GM12878 (cell line): Measurements from ENCODE around the gene SLC37A1. TPM values are rescaled to one million over a fixed set of nuclear protein-coding genes. Genes with fewer than 3 reads are reported as not detected.

ENCODE experiments used
- ATAC-seq: fragments of 200-7000 bp; cut with Tn5 transposase; 3 replicates; pipeline ENCODE4 v1.9.1; 2020; ENCODE audit warnings: mild to moderate bottlenecking, moderate library complexity
- BruUV-seq: library from RNA; stranded (reverse); fragments of 400-500 nt; replicated peaks from 2 replicates; lab custom pipeline; 2021; lab: Mats Ljungman, UMichigan
- CTCF ChIA-PET: fragments of 300-600 bp; sonication (Branson Sonifier 250); formaldehyde crosslinking; extraction: SDS; loops from one replicate; lab custom pipeline; 2021; ENCODE audit warnings: inconsistent platforms; lab: Yijun Ruan, JAX
- POLR2A ChIA-PET: fragments of 350-600 bp; formaldehyde crosslinking; extraction: SDS; loops from one replicate; lab custom pipeline; 2021; ENCODE audit warnings: inconsistent platforms; lab: Charles Lee
- RAD21 ChIA-PET: fragments of 300-600 bp; sonication (Branson Sonifier 250); formaldehyde crosslinking; loops from one replicate; lab custom pipeline; 2023; ENCODE audit warnings: antibody characterized with exemption; ENCODE audit not compliant: unreplicated experiment; lab: Charles Lee
- SMC1A ChIA-PET: fragments of 300-600 bp; sonication (Branson Sonifier 250); formaldehyde crosslinking; loops from one replicate; lab custom pipeline; 2023; ENCODE audit not compliant: unreplicated experiment, uncharacterized antibody; lab: Charles Lee
- DNase-seq: peaks from one replicate; pipeline ENCODE4 v3.0.0-alpha.2; 2011; ENCODE audit warnings: low read depth, low spot score
- FAIRE-seq: peaks from 3 replicates; lab custom pipeline; 2011; peaks lifted over from hg19 to GRCh38; lab: Jason Lieb, UNC
- H2AFZ ChIP-seq: 2 replicates; pipeline ENCODE4 v1.6.0; 2011; ENCODE audit warnings: low read depth, low read length, control low read depth; ENCODE audit not compliant: control insufficient read depth
- H3K27ac ChIP-seq: 2 replicates; pipeline ENCODE4 v1.5.1; 2011; ENCODE audit warnings: control low read depth; ENCODE audit not compliant: control insufficient read depth, insufficient read depth
- H3K27me3 ChIP-seq, 2 experiments: replicated peaks in 1 of 2; 2 replicates each; pipeline versions ENCODE4 v1.6.0 to v1.6.1; 2011; ENCODE audit warnings: low read length in 1 of 2; ENCODE audit not compliant: control insufficient read depth in 2 of 2, insufficient read depth in 2 of 2
- H3K36me3 ChIP-seq, 2 experiments: 2 replicates each; pipeline ENCODE4 v1.5.1; 2011; ENCODE audit warnings: low read length in 1 of 2; ENCODE audit not compliant: control insufficient read depth in 2 of 2, insufficient read depth in 2 of 2
- H3K4me1 ChIP-seq: 2 replicates; pipeline ENCODE4 v1.6.1; 2011; ENCODE audit warnings: mild to moderate bottlenecking, low read length, moderate library complexity, mixed read lengths; ENCODE audit not compliant: control insufficient read depth, insufficient read depth
- H3K4me2 ChIP-seq: 2 replicates; pipeline ENCODE4 v1.6.0; 2011; ENCODE audit warnings: control low read depth; ENCODE audit not compliant: control insufficient read depth, insufficient read depth
- H3K4me3 ChIP-seq: fragments of 200-600 bp; sonication (generic); 2 replicates; pipeline ENCODE4 v1.5.1; 2016
- H3K79me2 ChIP-seq: 2 replicates; pipeline ENCODE4 v1.6.0; 2011; ENCODE audit warnings: low read length; ENCODE audit not compliant: control insufficient read depth, insufficient read depth
- H3K9ac ChIP-seq: 2 replicates; pipeline ENCODE4 v1.8.0; 2011; ENCODE audit warnings: low read length, control low read depth, mixed read lengths; ENCODE audit not compliant: control insufficient read depth, insufficient read depth
- H3K9me3 ChIP-seq: replicated peaks from 3 replicates; pipeline ENCODE4 v1.5.1; 2011; ENCODE audit warnings: mild to moderate bottlenecking, low read length; ENCODE audit not compliant: control insufficient read depth, insufficient read depth
- H4K20me1 ChIP-seq: 2 replicates; pipeline ENCODE4 v1.6.0; 2011; ENCODE audit not compliant: control insufficient read depth, insufficient read depth
- EGR1 ChIP-seq, 2 experiments: IDR thresholded peaks; 1 replicate in 1 of 2; 2 replicates in 1 of 2; pipeline ENCODE4 v1.6.1; 2011 to 2012; ENCODE audit warnings: low read depth in 2 of 2, low read length in 2 of 2, borderline replicate concordance in 1 of 2, mild to moderate bottlenecking in 1 of 2, moderate library complexity in 1 of 2
- ETV6 ChIP-seq, 2 experiments: fragments of 450-650 bp in 1 of 2; IDR thresholded peaks in 1 of 2; conservative IDR thresholded peaks in 1 of 2; 2 replicates each; pipeline ENCODE4 v1.6.1; 2014; ENCODE audit warnings: antibody characterized with exemption in 1 of 2, borderline replicate concordance in 1 of 2, low read depth in 1 of 2, mild to moderate bottlenecking in 1 of 2, moderate library complexity in 1 of 2
- MTA3 ChIP-seq: IDR thresholded peaks from 2 replicates; pipeline ENCODE4 v1.6.1; 2012; ENCODE audit warnings: low read length, inconsistent platforms, borderline replicate concordance
- POU2F2 ChIP-seq: IDR thresholded peaks from 3 replicates; pipeline ENCODE4 v1.6.1; 2011; ENCODE audit warnings: low read depth, mild to moderate bottlenecking, low read length, borderline replicate concordance
- RELA ChIP-seq: fragments of 450-650 bp; IDR thresholded peaks from 2 replicates; pipeline ENCODE4 v1.8.0; 2014; ENCODE audit warnings: borderline replicate concordance; ENCODE audit not compliant: partially characterized antibody
- ZBTB11 ChIP-seq: fragments of 450-650 bp; formaldehyde crosslinking; IDR thresholded peaks from 2 replicates; pipeline ENCODE4 v1.5.0; 2022; ENCODE audit warnings: mild to moderate bottlenecking, missing genetic modification characterization
- WGBS: methylation state at CpG from one replicate; pipeline ENCODE4 v1.1.6; 2016; ENCODE audit warnings: low lambda C conversion rate; ENCODE audit not compliant: insufficient replicate concordance, insufficient coverage; ENCODE audit errors: missing lambda C conversion rate; 5-methylcytosine and 5-hydroxymethylcytosine counted together
- in situ Hi-C: fragments of 300-500 bp; cut with MboI; formaldehyde crosslinking; loops from 9 replicates; pipeline ENCODE4 v1.14.3; 2018; ENCODE audit warnings: mixed read lengths
- intact Hi-C: fragments of 100-400 bp; cut with micrococcal nuclease; formaldehyde crosslinking; loops from one replicate; pipeline ENCODE4 v1.14.2; 2022; ENCODE audit not compliant: unreplicated experiment
- polyA plus RNA-seq, 11 experiments: library from polyadenylated mRNA; depleted of rRNA in 4 of 11; unstranded in 6 of 11; stranded (reverse) in 5 of 11; fragments of >200 nt; fragmentation: Nextera tagmentation in 4 of 11; fragmentation: Illumina TruSeq in 1 of 11; extraction: Ambion mirVana in 4 of 11; extraction: Trizol in 1 of 11; gene quantifications; 1 replicate in 1 of 11; 2 replicates in 10 of 11; pipeline versions ENCODE4 v1.2.1 to v1.2.3, GENCODE V29; 2011 to 2016; ENCODE audit warnings: inconsistent platforms in 2 of 11, missing spikeins in 2 of 11, low read depth in 1 of 11
- total RNA-seq, 4 experiments: library from RNA; depleted of rRNA in 3 of 4; stranded (reverse); fragments of >200 nt in 3 of 4; fragmentation: Illumina TruSeq in 1 of 4; extraction: Trizol in 1 of 4; gene quantifications; 2 replicates each; pipeline versions ENCODE4 v1.2.1 to v1.2.3, GENCODE V29; 2013 to 2021
- TF ChIP-seq, protein P1 (sequence below): IDR thresholded peaks from 2 replicates; pipeline ENCODE4 v1.6.1; 2012; ENCODE audit warnings: low read length, inconsistent platforms
- TF ChIP-seq, protein P2 (sequence below): fragments of 450-650 bp; IDR thresholded peaks from 2 replicates; pipeline ENCODE4 v1.6.1; 2017; ENCODE audit warnings: low read depth, mild to moderate bottlenecking, moderate library complexity

Gene SLC37A1
- total and polyA plus RNA-seq, 10 of the 15 experiments (the other 5 are each of a cell fraction or from before 2014, with no cell fraction given) = 1.1 to 35.5 (median 24.4) TPM

GRCh38 chr21:42545745-42546144, 32.1 kb downstream of the SLC37A1 start:
- H3K4me1 ChIP-seq = peaks cover 8% of the 10 kb centered on the region
- H3K9ac ChIP-seq = no peak overlapping the region
- no peaks in the 10 kb centered on the region for H3K9me3 ChIP-seq
- TF ChIP-seq ZBTB11 = no peak
- TF ChIP-seq RELA = no peak
- TF ChIP-seq, protein P1, sequence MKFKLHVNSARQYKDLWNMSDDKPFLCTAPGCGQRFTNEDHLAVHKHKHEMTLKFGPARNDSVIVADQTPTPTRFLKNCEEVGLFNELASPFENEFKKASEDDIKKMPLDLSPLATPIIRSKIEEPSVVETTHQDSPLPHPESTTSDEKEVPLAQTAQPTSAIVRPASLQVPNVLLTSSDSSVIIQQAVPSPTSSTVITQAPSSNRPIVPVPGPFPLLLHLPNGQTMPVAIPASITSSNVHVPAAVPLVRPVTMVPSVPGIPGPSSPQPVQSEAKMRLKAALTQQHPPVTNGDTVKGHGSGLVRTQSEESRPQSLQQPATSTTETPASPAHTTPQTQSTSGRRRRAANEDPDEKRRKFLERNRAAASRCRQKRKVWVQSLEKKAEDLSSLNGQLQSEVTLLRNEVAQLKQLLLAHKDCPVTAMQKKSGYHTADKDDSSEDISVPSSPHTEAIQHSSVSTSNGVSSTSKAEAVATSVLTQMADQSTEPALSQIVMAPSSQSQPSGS = no peak
- TF ChIP-seq MTA3 = no peak
- TF ChIP-seq, protein P2, sequence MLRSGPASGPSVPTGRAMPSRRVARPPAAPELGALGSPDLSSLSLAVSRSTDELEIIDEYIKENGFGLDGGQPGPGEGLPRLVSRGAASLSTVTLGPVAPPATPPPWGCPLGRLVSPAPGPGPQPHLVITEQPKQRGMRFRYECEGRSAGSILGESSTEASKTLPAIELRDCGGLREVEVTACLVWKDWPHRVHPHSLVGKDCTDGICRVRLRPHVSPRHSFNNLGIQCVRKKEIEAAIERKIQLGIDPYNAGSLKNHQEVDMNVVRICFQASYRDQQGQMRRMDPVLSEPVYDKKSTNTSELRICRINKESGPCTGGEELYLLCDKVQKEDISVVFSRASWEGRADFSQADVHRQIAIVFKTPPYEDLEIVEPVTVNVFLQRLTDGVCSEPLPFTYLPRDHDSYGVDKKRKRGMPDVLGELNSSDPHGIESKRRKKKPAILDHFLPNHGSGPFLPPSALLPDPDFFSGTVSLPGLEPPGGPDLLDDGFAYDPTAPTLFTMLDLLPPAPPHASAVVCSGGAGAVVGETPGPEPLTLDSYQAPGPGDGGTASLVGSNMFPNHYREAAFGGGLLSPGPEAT = no peak
- no peak for TF ChIP-seq ETV6 (conservative IDR thresholded peaks at IDR 0.05 in 1 of 2, IDR thresholded peaks at IDR 0.05 in 1 of 2; ENCODE audit: borderline replicate concordance in 1 of 2, low read depth in 1 of 2)
- TF ChIP-seq EGR1 (IDR thresholded peaks at IDR 0.05; ENCODE audit: borderline replicate concordance in 1 of 2, low read depth in 2 of 2, low read length in 2 of 2) = no peak
- TF ChIP-seq POU2F2 = no peak
- no peak overlapping the region for H2AFZ ChIP-seq
- H3K36me3 ChIP-seq = peaks cover 14 to 28% of the 10 kb centered on the region in 2 experiments
- ChIA-PET CTCF (interaction anchor here (1.0 kb wide), 1 partner anchor 37 kb away, joined by 3 read pairs; no protein-coding TSS in a partner anchor), POLR2A (no interaction called here), RAD21 (no interaction called here), SMC1A (no interaction called here)
- intact Hi-C loops = no loop called here
- no peaks in the 10 kb centered on the region for H4K20me1 ChIP-seq
- no peaks in the 10 kb centered on the region for H3K27me3 ChIP-seq
- BruUV-seq = no TSS peak
- 93% methylated on average over 8 of the region's 8 CpGs for WGBS
- H3K27ac ChIP-seq = no peak overlapping the region
- H3K4me2 ChIP-seq = no peak overlapping the region
- FAIRE-seq = no peak
- no peaks in the 10 kb centered on the region for H3K79me2 ChIP-seq
- no peak overlapping the region for H3K4me3 ChIP-seq
- DNase-seq = no peak
- no peak for ATAC-seq
- in situ Hi-C loops = no loop called here
